CD14-positive monocyte (primary cell): ENCODE results near the gene CCDC106. TPM values are rescaled to one million over a fixed set of nuclear protein-coding genes. Genes with fewer than 3 reads are reported as not detected.

ENCODE experiments used
- DNase-seq, 3 donors: peaks; one replicate each; pipeline ENCODE4 v3.0.0-alpha.2; 2011 to 2022
- H2AFZ ChIP-seq: 2 replicates; pipeline ENCODE4 v1.6.0; 2012; ENCODE audit warnings: mild to moderate bottlenecking, low read depth, low read length, inconsistent platforms; ENCODE audit not compliant: insufficient read depth, poor library complexity, severe bottlenecking
- H3K27ac ChIP-seq, 2 donors: 1 replicate in 1 of 2; 2 replicates in 1 of 2; pipeline ENCODE4 v1.5.1; 2012 to 2013; ENCODE audit warnings: low read length in 2 of 2, control low read depth in 1 of 2, inconsistent platforms in 1 of 2, low read depth in 1 of 2, mild to moderate bottlenecking in 1 of 2
- H3K27me3 ChIP-seq, 2 donors: one replicate each; pipeline versions ENCODE4 v1.6.0 to v1.6.1; 2011 to 2013; ENCODE audit warnings: low read length in 2 of 2; ENCODE audit not compliant: control insufficient read depth in 2 of 2, insufficient read depth in 2 of 2
- H3K36me3 ChIP-seq, 2 donors: replicated peaks in 1 of 2; 1 replicate in 1 of 2; 2 replicates in 1 of 2; pipeline versions ENCODE4 v1.5.1 to v1.6.1; 2012 to 2013; ENCODE audit warnings: low read length in 2 of 2, control low read depth in 1 of 2, inconsistent platforms in 1 of 2, mild to moderate bottlenecking in 1 of 2; ENCODE audit not compliant: insufficient read depth in 2 of 2, control insufficient read depth in 1 of 2
- H3K4me1 ChIP-seq, 2 donors: 1 replicate in 1 of 2; 2 replicates in 1 of 2; pipeline versions ENCODE4 v1.5.1 to v1.6.1; 2012 to 2013; ENCODE audit warnings: low read length in 2 of 2, control low read depth in 1 of 2, inconsistent platforms in 1 of 2, mild to moderate bottlenecking in 1 of 2, moderate library complexity in 1 of 2; ENCODE audit not compliant: insufficient read depth in 2 of 2, control insufficient read depth in 1 of 2
- H3K4me2 ChIP-seq: replicated peaks from 2 replicates; pipeline ENCODE3; 2012; ENCODE audit warnings: low read length, moderate library complexity, mild to moderate bottlenecking; ENCODE audit not compliant: poor library complexity, severe bottlenecking; ENCODE audit errors: extremely low read depth
- H3K4me3 ChIP-seq, 3 experiments: fragments of 200-600 bp in 1 of 3; sonication (generic) in 1 of 3; replicated peaks in 1 of 3; 1 replicate in 2 of 3; 2 replicates in 1 of 3; pipeline ENCODE4 v1.5.1; 2011 to 2013; ENCODE audit warnings: low read length in 3 of 3, mild to moderate bottlenecking in 3 of 3, control low read depth in 2 of 3, low read depth in 2 of 3, inconsistent platforms in 1 of 3, moderate library complexity in 1 of 3
- H3K79me2 ChIP-seq: 2 replicates; pipeline ENCODE4 v1.6.0; 2012; ENCODE audit warnings: mild to moderate bottlenecking, control low read depth, inconsistent platforms, low read length, moderate library complexity; ENCODE audit not compliant: insufficient read depth
- H3K9ac ChIP-seq: 2 replicates; pipeline ENCODE4 v1.6.0; 2017; ENCODE audit warnings: low read length, mild to moderate bottlenecking; ENCODE audit not compliant: insufficient read depth, poor library complexity, severe bottlenecking
- H3K9me3 ChIP-seq, 2 donors: replicated peaks in 1 of 2; 1 replicate in 1 of 2; 2 replicates in 1 of 2; pipeline versions ENCODE4 v1.5.1 to v1.6.1; 2012 to 2013; ENCODE audit warnings: low read length in 2 of 2, control low read depth in 1 of 2; ENCODE audit not compliant: control insufficient read depth in 1 of 2, insufficient read depth in 1 of 2
- H4K20me1 ChIP-seq: 2 replicates; pipeline ENCODE4 v1.6.0; 2012; ENCODE audit warnings: mild to moderate bottlenecking, low read length, control low read depth, moderate library complexity; ENCODE audit not compliant: insufficient read depth
- H3K27ac Mint-ChIP-seq, 7 donors: one replicate each; pipeline ENCODE4 v1.8.0; 2020; ENCODE audit warnings: mild to moderate bottlenecking in 7 of 7, mixed read lengths in 7 of 7, moderate library complexity in 6 of 7, inconsistent platforms in 2 of 7
- H3K27me3 Mint-ChIP-seq, 3 donors: one replicate each; pipeline ENCODE4 v1.8.0; 2021 to 2022; ENCODE audit warnings: low read depth in 3 of 3, mild to moderate bottlenecking in 3 of 3, mixed read lengths in 3 of 3, moderate library complexity in 3 of 3, inconsistent platforms in 1 of 3
- H3K36me3 Mint-ChIP-seq, 2 donors: one replicate each; pipeline ENCODE4 v1.8.0; 2020; ENCODE audit warnings: mixed read lengths in 2 of 2, inconsistent platforms in 1 of 2, mild to moderate bottlenecking in 1 of 2
- H3K4me1 Mint-ChIP-seq: one replicate; pipeline ENCODE4 v1.8.0; 2020; ENCODE audit warnings: mild to moderate bottlenecking, mixed read lengths
- H3K4me3 Mint-ChIP-seq, 2 donors: one replicate each; pipeline ENCODE4 v1.8.0; 2020; ENCODE audit warnings: mild to moderate bottlenecking in 2 of 2, mixed read lengths in 2 of 2, moderate library complexity in 1 of 2
- H3K9me3 Mint-ChIP-seq, 7 donors: one replicate each; pipeline ENCODE4 v1.8.0; 2020 to 2022; ENCODE audit warnings: mixed read lengths in 7 of 7, mild to moderate bottlenecking in 6 of 7, moderate library complexity in 6 of 7, inconsistent platforms in 2 of 7
- WGBS: methylation state at CpG from one replicate; pipeline ENCODE4 v1.1.5; 2013; ENCODE audit warnings: missing lambda C conversion rate; ENCODE audit not compliant: insufficient coverage; 5-methylcytosine and 5-hydroxymethylcytosine counted together
- intact Hi-C, 2 donors: fragments of 100-400 bp; cut with micrococcal nuclease; formaldehyde crosslinking; loops; one replicate each; pipeline versions ENCODE4 v1.15.0 to v1.15.1; 2023
- polyA plus RNA-seq, 3 donors: library from polyadenylated mRNA; depleted of rRNA in 1 of 3; unstranded in 2 of 3; stranded (reverse) in 1 of 3; fragments of 300-500 nt in 2 of 3; fragments of >200 nt in 1 of 3; fragmentation: Illumina TruSeq in 2 of 3; gene quantifications; 1 replicate in 2 of 3; 2 replicates in 1 of 3; pipeline ENCODE4 v1.2.3, GENCODE V29; 2012 to 2021
- TF ChIP-seq, protein P1 (sequence below): fragments of 200-600 bp; IDR thresholded peaks from one replicate; pipeline ENCODE4 v1.8.0; 2022; ENCODE audit warnings: antibody characterized with exemption, mild to moderate bottlenecking

The CCDC106 gene
- polyA plus RNA-seq, 3 donors, result 0.74 to 2.4 (median 1.2) TPM

DNA sequence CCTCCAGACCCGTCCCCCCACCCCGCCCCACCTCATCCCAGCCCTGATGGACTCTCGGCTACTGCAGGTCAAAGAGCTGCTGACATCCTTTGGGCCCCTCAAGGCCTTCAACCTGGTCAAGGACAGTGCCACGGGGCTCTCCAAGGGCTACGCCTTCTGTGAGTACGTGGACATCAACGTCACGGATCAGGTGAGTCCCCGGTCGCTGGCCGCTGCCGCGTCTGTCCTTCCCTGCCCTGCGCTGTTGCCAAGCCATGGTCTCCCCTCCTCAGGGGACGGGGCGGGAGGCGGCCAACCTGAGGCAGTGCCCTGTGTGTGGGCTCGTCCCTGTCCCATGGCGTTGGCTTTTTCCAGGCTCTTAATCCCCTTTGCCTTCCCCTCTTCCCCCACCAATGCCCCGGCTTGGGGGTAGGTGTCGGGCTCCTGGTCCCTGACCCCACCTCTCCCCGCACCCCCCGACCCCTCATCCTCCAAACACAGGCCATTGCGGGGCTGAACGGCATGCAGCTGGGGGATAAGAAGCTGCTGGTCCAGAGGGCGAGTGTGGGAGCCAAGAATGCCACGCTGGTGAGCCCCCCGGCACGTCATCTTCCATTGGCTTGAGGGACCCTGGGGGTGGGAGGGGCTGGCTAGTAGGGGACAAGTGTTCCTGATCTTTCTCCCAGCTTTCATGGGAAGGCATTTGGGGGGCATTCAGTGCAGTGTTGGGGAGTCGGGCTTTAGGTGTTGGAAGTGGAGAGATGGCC is 20.8 kb downstream of the CCDC106 start:
- Histone ChIP-seq H3K79me2 (peaks cover 98% of the 10 kb centered on the region), H3K27ac (no peak overlapping the region), H3K36me3 (peaks cover 75 to 93% of the 10 kb centered on the region in 2 donors), H3K9ac (no peak overlapping the region), H3K4me1 (no peaks in the 10 kb centered on the region), H3K9me3 (no peaks in the 10 kb centered on the region), H3K4me3 (no peak overlapping the region), H4K20me1 (peaks cover 100% of the 10 kb centered on the region), H3K4me2 (no peak overlapping the region), H3K27me3 (no peaks in the 10 kb centered on the region), H2AFZ (no peak overlapping the region)
- Mint-ChIP-seq H3K4me1 (peaks cover 9% of the 10 kb centered on the region), H3K36me3 (peaks cover 76 to 94% of the 10 kb centered on the region in 2 donors), H3K27ac (peak overlapping the region in 2 of 7 donors; percentile 25 to 30), H3K27me3 (no peaks in the 10 kb centered on the region), H3K4me3 (no peak overlapping the region), H3K9me3 (peaks cover 0 to 2% (median 0%) of the 10 kb centered on the region in 7 donors)
- no peak for DNase-seq
- intact Hi-C loops, result no loop called here
- 93% methylated on average over 19 of the region's 30 CpGs for WGBS
- TF ChIP-seq, protein P1, sequence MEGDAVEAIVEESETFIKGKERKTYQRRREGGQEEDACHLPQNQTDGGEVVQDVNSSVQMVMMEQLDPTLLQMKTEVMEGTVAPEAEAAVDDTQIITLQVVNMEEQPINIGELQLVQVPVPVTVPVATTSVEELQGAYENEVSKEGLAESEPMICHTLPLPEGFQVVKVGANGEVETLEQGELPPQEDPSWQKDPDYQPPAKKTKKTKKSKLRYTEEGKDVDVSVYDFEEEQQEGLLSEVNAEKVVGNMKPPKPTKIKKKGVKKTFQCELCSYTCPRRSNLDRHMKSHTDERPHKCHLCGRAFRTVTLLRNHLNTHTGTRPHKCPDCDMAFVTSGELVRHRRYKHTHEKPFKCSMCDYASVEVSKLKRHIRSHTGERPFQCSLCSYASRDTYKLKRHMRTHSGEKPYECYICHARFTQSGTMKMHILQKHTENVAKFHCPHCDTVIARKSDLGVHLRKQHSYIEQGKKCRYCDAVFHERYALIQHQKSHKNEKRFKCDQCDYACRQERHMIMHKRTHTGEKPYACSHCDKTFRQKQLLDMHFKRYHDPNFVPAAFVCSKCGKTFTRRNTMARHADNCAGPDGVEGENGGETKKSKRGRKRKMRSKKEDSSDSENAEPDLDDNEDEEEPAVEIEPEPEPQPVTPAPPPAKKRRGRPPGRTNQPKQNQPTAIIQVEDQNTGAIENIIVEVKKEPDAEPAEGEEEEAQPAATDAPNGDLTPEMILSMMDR, result no peak

GRCh38 chr19:55669418-55670279 is 21.6 kb downstream of the CCDC106 start:
- Mint-ChIP-seq H3K27me3 (no peaks in the 10 kb centered on the region), H3K4me1 (peaks cover 12% of the 10 kb centered on the region), H3K9me3 (peaks cover 0 to 2% (median 0%) of the 10 kb centered on the region in 7 donors), H3K27ac (peak overlapping the region in 1 of 7 donors; percentile 30), H3K4me3 (no peak overlapping the region), H3K36me3 (peaks cover 72 to 92% of the 10 kb centered on the region in 2 donors)
- intact Hi-C loops, result loop anchor here in 1 of 2 donors (2.0 kb wide), 1 partner anchor 13 kb away; no protein-coding TSS in a partner anchor
- H3K36me3 ChIP-seq, result peaks cover 67 to 85% of the 10 kb centered on the region in 2 donors
- no peak overlapping the region for H3K4me2 ChIP-seq
- H4K20me1 ChIP-seq, result peaks cover 98% of the 10 kb centered on the region
- no peaks in the 10 kb centered on the region for H3K27me3 ChIP-seq
- 88% methylated on average over 26 of the region's 43 CpGs for WGBS
- H3K9ac ChIP-seq, result no peak overlapping the region
- no peak overlapping the region for H3K4me3 ChIP-seq
- peaks cover 90% of the 10 kb centered on the region for H3K79me2 ChIP-seq
- TF ChIP-seq, protein P1, result no peak
- H3K27ac ChIP-seq, result no peak overlapping the region
- no peaks in the 10 kb centered on the region for H3K9me3 ChIP-seq
- no peak overlapping the region for H2AFZ ChIP-seq
- peaks cover 4 to 5% of the 10 kb centered on the region in 2 donors for H3K4me1 ChIP-seq
- no peak for DNase-seq
